Activated naive CD8-positive, alpha-beta T cell treated with anti-CD3 and anti-CD28 coated beads, Interleukin-2, amount 50 U/mL, for 16 hours (primary cell): Measurements from ENCODE around the gene LIMS2.

Experiments
- DNase-seq: peaks from one replicate; pipeline ENCODE4 v3.0.0-alpha.2; 2020; ENCODE audit warnings: low read depth, low spot score

Gene LIMS2

DNA sequence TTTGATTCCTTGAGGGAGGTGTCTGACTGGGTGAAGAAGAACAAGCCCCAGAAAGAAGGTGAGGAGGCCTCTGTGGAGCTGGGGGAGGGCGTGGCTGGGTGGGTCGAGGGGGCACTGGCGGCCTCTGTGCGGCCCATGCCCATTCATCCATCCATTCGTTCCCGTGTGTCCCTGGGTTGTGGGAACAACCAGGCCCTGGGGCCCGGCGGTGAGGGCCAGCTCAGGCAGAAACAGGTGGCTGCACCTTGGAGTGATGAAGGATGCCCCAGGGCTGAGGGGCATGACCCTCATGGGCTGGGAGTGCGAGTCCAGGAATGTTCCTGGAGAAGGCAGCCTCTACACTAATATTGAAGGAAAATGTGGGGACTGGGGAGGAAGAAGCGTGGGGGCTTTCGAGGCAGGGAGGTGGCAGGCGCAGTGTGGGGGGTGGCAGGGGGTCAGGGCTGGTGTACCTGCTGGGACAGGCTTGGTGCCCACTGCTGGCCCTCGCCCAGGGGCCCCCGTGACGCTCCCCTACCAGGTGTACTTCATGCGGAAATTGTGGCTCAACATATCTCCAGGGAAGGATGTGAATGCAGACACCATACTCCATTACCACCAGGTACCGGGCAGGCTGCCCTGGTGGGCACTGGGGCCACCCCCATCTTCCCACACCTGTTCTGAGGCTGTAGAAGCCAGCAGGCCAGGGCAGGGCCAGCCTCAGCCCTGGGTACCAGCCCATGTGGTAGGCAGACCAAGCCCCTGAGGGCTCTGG is 40.5 kb downstream of the LIMS2 start:
- no peak for DNase-seq

GRCh38 chr2:127634066-127634617 is 41.2 kb downstream of the LIMS2 start:
- DNase-seq, result no peak

- no peak for DNase-seq
Measured at GRCh38 chr2:127633556-127634065, 41.7 kb downstream of the LIMS2 start.

DNA sequence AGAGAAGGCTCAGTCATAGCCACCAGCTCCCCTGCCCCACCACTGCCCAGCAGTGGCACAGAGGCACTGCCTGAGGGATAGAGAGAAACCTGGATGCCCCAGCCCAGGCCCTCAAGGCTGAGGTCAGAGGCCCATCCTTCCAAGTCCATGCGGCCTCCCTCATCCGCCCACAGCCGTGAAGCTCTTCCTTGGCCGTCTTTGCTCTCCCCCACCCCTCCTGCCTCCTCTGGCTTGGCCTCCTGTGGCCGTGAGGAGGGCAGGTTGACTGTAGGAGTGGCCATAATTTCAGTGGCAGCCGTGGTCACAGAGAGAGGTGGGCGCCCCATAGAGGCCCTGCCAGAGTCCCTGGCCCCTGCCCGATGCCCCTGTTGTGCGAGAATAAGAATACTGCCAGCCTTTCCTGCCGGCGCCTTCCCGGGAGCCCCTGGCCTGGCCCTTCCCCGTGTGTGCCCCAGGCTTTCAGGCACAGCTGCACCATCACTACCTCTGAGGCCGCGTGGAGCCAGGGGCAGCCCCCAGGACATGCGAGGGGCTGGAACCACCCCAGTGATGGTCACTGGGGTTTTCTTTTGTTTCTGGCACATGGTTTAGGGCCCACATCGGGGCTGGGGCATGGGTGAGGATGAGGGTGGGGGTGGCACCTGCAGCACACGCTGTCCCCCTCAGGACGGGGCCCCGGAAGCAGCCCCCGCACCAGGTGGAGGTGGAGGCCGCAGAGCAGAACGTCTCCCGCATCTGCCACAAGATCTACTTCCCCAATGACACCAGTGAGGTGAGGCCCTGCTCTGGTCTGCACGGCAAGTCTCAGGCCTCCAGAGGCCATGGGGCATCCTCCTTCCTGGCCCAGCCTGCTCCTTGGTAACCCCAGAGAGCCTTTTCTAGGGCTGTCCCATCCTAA is 42.5 kb downstream of the LIMS2 start:
- no peak for DNase-seq

- DNase-seq, result no peak
Measured at GRCh38 chr2:127631997-127632581, 43.2 kb downstream of the LIMS2 start.

GRCh38 chr2:127631541-127631996 is 43.8 kb downstream of the LIMS2 start:
- no peak for DNase-seq

DNA sequence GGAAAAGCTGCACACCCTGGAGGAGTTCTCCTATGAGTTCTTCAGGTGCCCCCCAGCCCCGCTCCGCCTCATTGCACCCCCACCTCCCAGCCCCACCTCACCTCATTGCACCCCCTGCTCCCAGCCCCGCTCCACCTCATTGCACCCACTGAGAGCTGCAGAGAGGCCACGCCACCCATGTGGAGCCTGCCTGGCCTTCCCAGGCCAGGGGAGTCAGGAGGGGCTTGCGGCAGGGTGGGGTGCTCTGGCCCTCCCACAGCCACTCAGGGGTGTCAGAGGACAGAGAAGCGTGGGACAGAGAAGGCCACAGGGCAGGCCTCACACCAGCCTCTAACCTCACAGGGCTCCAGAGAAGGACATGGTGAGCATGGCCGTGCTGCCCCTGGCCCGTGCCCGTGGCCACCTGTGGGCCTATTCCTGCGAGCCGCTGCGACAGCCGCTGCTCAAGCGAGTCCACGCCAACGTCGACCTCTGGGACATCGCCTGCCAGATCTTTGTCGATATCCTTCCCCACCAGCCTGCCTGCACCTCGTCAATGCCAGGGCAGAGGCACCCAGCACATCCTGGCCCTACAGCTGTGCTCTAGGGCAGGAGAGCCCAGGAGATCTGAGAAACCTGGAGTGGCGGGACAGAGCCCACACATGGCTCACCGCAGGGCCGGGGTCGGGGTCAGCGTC is 44.3 kb downstream of the LIMS2 start:
- no peak for DNase-seq

DNA sequence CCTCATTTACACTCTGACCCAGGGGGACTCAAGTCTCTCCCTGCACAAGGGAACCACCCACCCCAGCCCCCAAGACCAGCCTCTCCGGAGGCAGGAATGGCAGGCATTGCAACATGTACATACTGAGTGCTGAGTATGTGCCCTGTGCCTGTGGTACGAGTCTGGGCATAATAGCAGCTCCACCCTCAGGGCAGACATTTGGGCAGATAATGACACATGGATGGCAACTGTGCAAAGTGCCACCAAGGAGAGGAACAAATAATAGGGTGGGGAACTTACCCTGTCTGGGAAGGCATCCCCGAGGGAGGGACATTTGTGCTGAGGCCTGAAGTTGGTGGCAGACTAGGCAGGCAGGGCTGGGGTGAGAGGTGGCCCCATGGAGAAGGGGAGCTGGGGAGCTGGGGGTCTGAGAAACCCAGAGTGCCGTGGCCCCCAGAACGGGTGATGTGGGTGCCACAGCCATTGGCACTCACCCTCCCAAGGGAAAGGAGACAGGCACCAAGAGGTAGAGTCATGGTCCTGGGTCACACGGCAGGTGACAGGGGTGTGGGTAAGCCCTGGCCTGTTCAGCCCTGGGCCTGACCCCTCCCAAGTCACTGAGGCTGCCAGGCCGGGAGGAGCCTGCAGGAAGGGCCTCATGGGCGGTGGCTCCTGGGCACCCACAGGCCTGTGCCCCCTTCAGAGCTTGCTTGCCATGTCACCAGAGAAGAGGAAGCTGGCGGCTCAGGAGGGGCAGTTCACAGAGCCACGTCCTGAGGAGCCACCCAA is 45.0 kb downstream of the LIMS2 start:
- no peak for DNase-seq

DNA sequence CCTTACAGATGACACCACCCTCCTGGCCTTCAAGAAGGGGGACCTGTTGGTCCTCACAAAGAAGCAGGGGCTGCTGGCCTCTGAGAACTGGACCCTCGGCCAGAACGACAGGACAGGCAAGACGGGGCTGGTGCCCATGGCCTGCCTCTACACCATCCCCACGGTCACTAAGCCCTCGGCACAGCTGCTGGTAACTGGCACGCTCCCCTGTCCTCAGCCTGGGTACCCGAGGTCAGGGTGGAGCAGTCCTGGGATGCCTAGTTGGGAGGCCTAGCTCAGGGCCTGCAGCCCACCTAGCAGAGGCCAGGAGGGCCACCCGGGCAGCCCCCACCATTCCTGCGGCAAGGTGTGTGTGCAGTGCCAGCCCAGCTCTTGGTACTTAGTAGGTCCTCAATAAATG is 45.7 kb downstream of the LIMS2 start:
- DNase-seq, result no peak

GRCh38 chr2:127628767-127629614 is 46.3 kb downstream of the LIMS2 start:
- DNase-seq, result no peak

DNA sequence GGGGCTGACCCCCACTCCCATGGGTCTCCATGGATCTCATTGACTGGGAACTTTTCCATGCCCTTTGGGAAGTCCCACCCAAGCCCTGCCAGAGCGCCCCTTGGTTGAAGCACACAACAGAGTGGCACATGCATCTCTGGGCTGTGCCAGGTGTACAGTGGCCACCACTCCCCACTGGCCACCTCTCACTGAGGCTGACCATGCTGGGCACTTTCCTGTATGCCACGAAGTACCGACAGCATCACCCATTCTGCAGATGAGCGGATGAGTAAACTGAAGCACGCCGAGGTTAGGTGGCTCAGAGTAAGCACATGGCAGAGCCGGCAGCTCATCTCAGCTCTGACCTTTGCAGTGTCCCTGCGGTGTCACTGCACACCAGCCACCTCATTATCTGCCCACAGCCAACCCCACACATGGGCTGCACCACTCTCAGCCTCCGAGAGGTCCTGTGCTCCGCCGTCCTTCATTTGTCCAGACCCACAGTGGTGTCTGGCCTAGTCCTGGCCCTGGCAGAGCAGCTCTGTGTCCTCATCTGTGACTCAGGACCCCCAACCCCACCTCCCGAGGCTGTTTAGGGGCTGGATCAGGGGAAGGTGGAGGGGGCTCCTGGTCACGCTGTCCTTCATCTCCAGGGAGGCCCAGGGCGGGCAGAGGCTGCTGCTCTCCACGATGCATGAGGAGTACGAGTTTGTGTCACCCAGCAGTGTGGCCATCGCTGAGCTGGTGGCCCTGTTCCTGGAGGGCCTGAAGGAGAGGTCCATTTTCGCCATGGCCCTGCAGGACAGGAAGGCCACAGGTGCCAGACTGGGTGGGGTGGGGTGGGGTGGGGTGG is 47.4 kb downstream of the LIMS2 start:
- DNase-seq, result no peak

DNA sequence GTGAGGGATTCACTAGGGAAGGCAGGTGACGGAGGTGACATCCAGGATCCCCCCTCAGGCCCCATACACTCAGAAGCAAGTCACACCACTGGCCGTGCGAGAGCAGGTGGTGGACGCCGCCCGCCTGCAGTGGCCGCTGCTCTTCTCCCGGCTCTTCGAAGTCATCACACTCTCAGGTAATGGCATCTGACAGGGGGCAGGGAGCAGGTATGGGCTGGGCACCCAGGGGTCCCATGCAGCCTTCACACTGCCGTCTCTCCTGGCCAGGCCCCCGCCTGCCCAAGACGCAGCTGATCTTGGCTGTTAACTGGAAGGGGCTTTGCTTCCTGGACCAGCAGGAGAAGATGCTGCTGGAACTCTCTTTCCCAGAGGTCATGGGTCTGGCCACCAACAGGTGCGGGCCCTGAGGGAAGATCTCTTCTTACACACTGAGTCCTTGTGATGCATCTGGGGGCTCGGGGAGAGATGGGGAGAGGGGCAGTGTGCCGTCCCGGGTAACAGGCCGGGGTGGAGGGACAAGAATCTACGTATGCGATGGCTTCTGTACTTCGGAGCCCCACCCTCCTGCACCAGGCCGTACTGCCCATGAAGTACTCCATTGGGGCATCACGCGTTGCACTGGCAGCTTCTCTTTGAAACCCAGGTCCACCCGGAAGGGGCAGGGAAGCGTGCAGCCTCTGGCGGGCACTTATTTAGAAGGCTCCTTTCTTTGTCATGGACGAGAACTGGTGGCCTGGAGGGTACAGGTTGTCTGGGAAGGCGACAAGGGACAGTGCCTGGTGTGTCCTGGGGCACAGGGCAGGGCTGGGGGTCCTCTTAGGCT is 48.2 kb downstream of the LIMS2 start:
- no peak for DNase-seq

DNA sequence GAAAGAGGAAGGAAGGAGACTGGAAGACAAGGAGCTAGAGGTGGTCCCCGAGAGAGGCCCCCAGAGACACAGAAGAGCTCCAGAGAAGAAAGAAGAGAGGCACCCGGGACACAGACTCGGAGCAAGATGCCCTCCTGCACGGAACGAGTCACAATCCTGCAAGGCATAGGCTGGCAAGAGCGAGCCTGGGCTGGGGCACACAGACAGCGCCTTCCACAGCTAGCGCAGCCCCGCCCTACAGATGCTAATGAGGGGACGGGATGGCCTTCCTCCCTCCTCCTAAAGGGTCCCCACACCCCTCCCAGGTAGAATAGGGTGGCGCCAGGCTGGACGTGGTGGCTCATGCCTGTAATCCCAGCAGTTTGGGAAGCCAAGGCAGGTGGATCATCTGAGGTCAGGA is 49.2 kb downstream of the LIMS2 start:
- DNase-seq, result no peak

DNA sequence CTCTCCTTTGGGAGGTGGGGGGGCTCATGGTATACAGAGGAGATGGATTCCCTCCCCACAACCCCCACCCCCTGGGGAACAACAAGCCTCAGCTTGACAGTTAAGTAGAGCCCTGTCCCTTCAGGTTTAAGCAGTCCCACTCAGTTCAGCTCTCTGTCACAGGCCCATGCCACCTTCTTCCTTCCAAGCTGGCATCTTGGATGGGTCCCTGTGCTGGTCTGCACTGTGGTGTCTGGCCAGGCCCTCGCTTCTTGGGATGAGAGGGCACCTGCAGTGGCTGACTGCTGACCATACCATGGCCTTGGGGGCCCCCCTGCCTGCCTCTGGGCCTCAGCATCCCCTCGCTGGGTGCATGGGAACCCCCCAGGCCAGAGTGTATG is 49.8 kb downstream of the LIMS2 start:
- no peak for DNase-seq

- DNase-seq, result no peak
Measured at GRCh38 chr2:127624756-127625571, 50.4 kb downstream of the LIMS2 start.

DNA sequence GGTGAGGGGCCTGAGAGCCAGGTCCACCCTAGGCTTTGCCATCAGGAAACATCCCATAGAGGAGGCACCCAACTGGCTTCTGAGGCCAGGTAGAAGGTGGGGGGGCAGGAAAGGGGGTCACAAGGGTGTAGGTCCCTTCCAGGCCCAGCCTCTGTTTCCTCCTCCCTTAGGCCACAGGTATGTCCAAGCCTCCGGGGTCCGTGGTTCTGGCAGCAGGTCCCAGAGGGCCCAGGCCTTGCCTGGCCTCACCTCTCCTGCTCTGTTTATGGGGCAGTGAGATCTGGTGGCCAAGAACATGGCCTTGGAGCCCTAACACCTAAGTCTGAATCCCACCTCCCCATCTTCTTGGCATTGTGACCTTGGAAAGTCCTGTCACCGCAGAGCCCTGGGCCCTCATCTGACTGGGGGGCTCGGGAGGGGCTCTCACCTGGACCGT is 51.0 kb downstream of the LIMS2 start:
- no peak for DNase-seq
